K562 (cell line): ENCODE results near the gene PIK3CD. TPM values are rescaled to one million over a fixed set of nuclear protein-coding genes. Genes with fewer than 3 reads are reported as not detected.

Experiments
- ATAC-seq: fragments of 200-7000 bp; cut with Tn5 transposase; 3 replicates; pipeline ENCODE4 v1.9.1; 2020; ENCODE audit warnings: moderate library complexity
- BruUV-seq: library from RNA; stranded (reverse); fragments of 400-500 nt; replicated peaks from 2 replicates; lab custom pipeline; 2021; lab: Mats Ljungman, UMichigan
- CTCF ChIA-PET: fragments of 300-600 bp; formaldehyde crosslinking; extraction: SDS; loops from one replicate; lab custom pipeline; 2021; ENCODE audit warnings: low intra/inter-chr PET ratio; lab: Yijun Ruan, JAX
- POLR2A ChIA-PET: fragments of 300-600, 350-650 bp; sonication (Branson Sonifier 250); formaldehyde crosslinking; extraction: SDS; loops from one replicate; lab custom pipeline; 2021; ENCODE audit warnings: antibody characterized with exemption, inconsistent platforms; lab: Yijun Ruan, JAX
- DNase-seq, 4 experiments: peaks; one replicate each; pipeline versions ENCODE4 v3.0.0 to v3.0.0-alpha.2; 2011 to 2018; ENCODE audit warnings: low spot score in 3 of 4, mixed read lengths in 3 of 4; ENCODE audit errors: extremely low read depth in 1 of 4
- FAIRE-seq: peaks from 2 replicates; lab custom pipeline; 2011; peaks lifted over from hg19 to GRCh38; lab: Jason Lieb, UNC
- H2AFZ ChIP-seq: 2 replicates; pipeline ENCODE4 v1.6.0; 2011; ENCODE audit warnings: low read depth, low read length, control low read depth, inconsistent platforms
- H3K27ac ChIP-seq: fragments of 200-600 bp; 3 replicates; pipeline ENCODE4 v1.8.0; 2011; ENCODE audit warnings: low read depth, mild to moderate bottlenecking, control low read depth, inconsistent platforms, low read length, moderate library complexity, mixed read lengths; ENCODE audit errors: extremely low read depth
- H3K27me3 ChIP-seq, 2 experiments: fragments of 300-600 bp in 1 of 2; 2 replicates in 1 of 2; 3 replicates in 1 of 2; pipeline versions ENCODE4 v1.6.0 to v1.8.0; 2011; ENCODE audit warnings: inconsistent platforms in 2 of 2, low read length in 2 of 2, mild to moderate bottlenecking in 1 of 2, mixed read lengths in 1 of 2, moderate library complexity in 1 of 2; ENCODE audit not compliant: control insufficient read depth in 2 of 2, insufficient read depth in 2 of 2
- H3K36me3 ChIP-seq: fragments of 300-600 bp; 3 replicates; pipeline ENCODE4 v1.8.0; 2011; ENCODE audit warnings: mild to moderate bottlenecking, low read length, inconsistent platforms; ENCODE audit not compliant: control insufficient read depth, insufficient read depth
- H3K4me1 ChIP-seq, 2 experiments: fragments of 200-600 bp in 1 of 2; replicated peaks in 1 of 2; 2 replicates in 1 of 2; 3 replicates in 1 of 2; pipeline versions ENCODE4 v1.5.1 to v1.8.0; 2011; ENCODE audit warnings: inconsistent platforms in 2 of 2, low read length in 2 of 2, mild to moderate bottlenecking in 1 of 2, mixed read lengths in 1 of 2, moderate library complexity in 1 of 2; ENCODE audit not compliant: control insufficient read depth in 2 of 2, insufficient read depth in 2 of 2
- H3K4me2 ChIP-seq: 2 replicates; pipeline ENCODE4 v1.6.1; 2011; ENCODE audit warnings: low read length, control low read depth, inconsistent platforms, mixed read lengths; ENCODE audit not compliant: insufficient read depth
- H3K4me3 ChIP-seq: fragments of 200-600 bp; sonication (generic), shearing (Covaris generic); 2 replicates; pipeline ENCODE4 v1.5.1; 2016; ENCODE audit warnings: control low read depth, inconsistent platforms
- H3K79me2 ChIP-seq: fragments of 200-600 bp; 3 replicates; pipeline ENCODE4 v1.8.0; 2011; ENCODE audit warnings: low read length, inconsistent platforms; ENCODE audit not compliant: control insufficient read depth, insufficient read depth
- H3K9ac ChIP-seq, 2 experiments: 2 replicates each; pipeline versions ENCODE4 v1.6.0 to v1.6.1; 2011; ENCODE audit warnings: low read depth in 2 of 2, low read length in 2 of 2, control low read depth in 1 of 2, inconsistent platforms in 1 of 2, mild to moderate bottlenecking in 1 of 2, mixed read lengths in 1 of 2; ENCODE audit not compliant: insufficient read depth in 1 of 2
- H3K9me1 ChIP-seq: one replicate; pipeline ENCODE4 v1.6.0; 2011; ENCODE audit warnings: inconsistent platforms, mild to moderate bottlenecking, low read length, moderate library complexity; ENCODE audit not compliant: control insufficient read depth, insufficient read depth
- H3K9me3 ChIP-seq: replicated peaks from 2 replicates; pipeline ENCODE4 v1.5.1; 2011; ENCODE audit warnings: low read depth, low read length, inconsistent platforms; ENCODE audit not compliant: control insufficient read depth, insufficient read depth
- H4K20me1 ChIP-seq: replicated peaks from 2 replicates; pipeline ENCODE4 v1.6.1; 2011; ENCODE audit warnings: low read length, inconsistent platforms, mixed read lengths; ENCODE audit not compliant: control insufficient read depth, insufficient read depth
- ARHGAP35 ChIP-seq: fragments of 450-650 bp; IDR thresholded peaks from 2 replicates; pipeline ENCODE4 v1.6.1; 2018; ENCODE audit not compliant: partially characterized antibody
- DDX20 ChIP-seq: fragments of 450-650 bp; IDR thresholded peaks from 2 replicates; pipeline ENCODE4 v1.6.1; 2016; ENCODE audit warnings: missing genetic modification characterization, low read depth, mild to moderate bottlenecking, missing compliant biosample characterization, moderate library complexity
- GABPA ChIP-seq: fragments of 200-800 bp; sonication (Bioruptor generic); conservative IDR thresholded peaks from 2 replicates; pipeline ENCODE4 v1.6.1; 2016; ENCODE audit warnings: low read depth, missing genetic modification characterization, missing compliant biosample characterization
- HNRNPLL ChIP-seq: fragments of 200-400 bp; formaldehyde crosslinking; IDR thresholded peaks from 2 replicates; pipeline ENCODE4 v1.6.1; 2017; ENCODE audit warnings: low read length, low read depth, mild to moderate bottlenecking; ENCODE audit not compliant: poor library complexity, severe bottlenecking
- KLF13 ChIP-seq: fragments of 450-650 bp; IDR thresholded peaks from 2 replicates; pipeline ENCODE4 v1.6.1; 2016; ENCODE audit warnings: missing genetic modification characterization, low read depth, mild to moderate bottlenecking, missing compliant biosample characterization, moderate library complexity, borderline replicate concordance
- NONO ChIP-seq, 2 experiments: fragments of 200-400 bp in 1 of 2; fragments of 450-650 bp in 1 of 2; formaldehyde crosslinking in 1 of 2; IDR thresholded peaks; 2 replicates each; pipeline ENCODE4 v1.6.1; 2017; ENCODE audit warnings: low read depth in 2 of 2, mild to moderate bottlenecking in 2 of 2, moderate library complexity in 2 of 2, low read length in 1 of 2
- POLR2AphosphoS5 ChIP-seq: IDR thresholded peaks from 2 replicates; pipeline ENCODE4 v1.6.1; 2011; ENCODE audit warnings: mild to moderate bottlenecking, low read depth, low read length, moderate library complexity; ENCODE audit not compliant: control insufficient read depth, insufficient read depth
- POU5F1 ChIP-seq: fragments of 150-350 bp; IDR thresholded peaks from 2 replicates; pipeline ENCODE4 v1.6.1; 2014; ENCODE audit warnings: borderline replicate concordance, low read length, low read depth, mild to moderate bottlenecking; ENCODE audit not compliant: partially characterized antibody
- SMARCA5 ChIP-seq: fragments of 450-650 bp; IDR thresholded peaks from 2 replicates; pipeline ENCODE4 v1.6.1; 2016
- TARDBP ChIP-seq: fragments of 450-650 bp; IDR thresholded peaks from 2 replicates; pipeline ENCODE4 v1.6.1; 2016
- ZC3H8 ChIP-seq: fragments of 450-650 bp; IDR thresholded peaks from 2 replicates; pipeline ENCODE4 v1.6.1; 2017
- ZNF12 ChIP-seq: sonication (generic); formaldehyde crosslinking; IDR thresholded peaks from 2 replicates; pipeline ENCODE4 v1.4.0; 2020; ENCODE audit warnings: mild to moderate bottlenecking, missing genetic modification reagents
- ZNF311 ChIP-seq: fragments of 250-450 bp; sonication (Bioruptor Pico); IDR thresholded peaks from 2 replicates; pipeline ENCODE4 v1.4.0; 2020; ENCODE audit warnings: mild to moderate bottlenecking, moderate library complexity
- ZNF778 ChIP-seq: fragments of 450-650 bp; formaldehyde crosslinking; IDR thresholded peaks from 2 replicates; pipeline ENCODE4 v1.4.0; 2020; ENCODE audit warnings: mild to moderate bottlenecking, moderate library complexity
- WGBS: fragments of 100-300 bp; shearing (Covaris generic); methylation state at CpG from one replicate; pipeline ENCODE4 v1.1.6; 2016; ENCODE audit warnings: low coverage, mixed read lengths; ENCODE audit not compliant: insufficient coverage; ENCODE audit errors: missing lambda C conversion rate; 5-methylcytosine and 5-hydroxymethylcytosine counted together
- in situ Hi-C: fragments of 300-500 bp; cut with MboI; formaldehyde crosslinking; loops from 4 replicates; pipeline ENCODE4 v1.15.0; 2018; ENCODE audit warnings: inconsistent platforms, mixed read lengths
- intact Hi-C: fragments of 100-400 bp; cut with micrococcal nuclease; formaldehyde crosslinking; loops from 2 replicates; pipeline ENCODE4 v1.14.2; 2022
- polyA plus RNA-seq, 8 experiments: library from polyadenylated mRNA; depleted of rRNA in 4 of 8; stranded (reverse) in 5 of 8; unstranded in 3 of 8; fragments of >200 nt; fragmentation: Nextera tagmentation in 2 of 8; fragmentation: Illumina TruSeq in 1 of 8; extraction: Ambion mirVana in 2 of 8; extraction: Trizol in 1 of 8; gene quantifications; 2 replicates each; pipeline versions ENCODE4 v1.2.1 to v1.2.3, GENCODE V29; 2011 to 2014; ENCODE audit warnings: inconsistent platforms in 1 of 8, missing spikeins in 1 of 8
- total RNA-seq, 7 experiments: library from RNA; depleted of rRNA in 6 of 7; stranded (reverse); fragments of >200 nt in 6 of 7; fragmentation: Illumina TruSeq in 2 of 7; extraction: Trizol in 2 of 7; gene quantifications; 2 replicates each; pipeline versions ENCODE4 v1.2.1 to v1.2.3, GENCODE V29; 2011 to 2021; ENCODE audit warnings: low replicate concordance in 1 of 7
- TF ChIP-seq, protein P1 (sequence below), 2 experiments: fragments of 250-450 bp in 1 of 2; fragments of 450-650 bp in 1 of 2; sonication (Bioruptor Pico) in 1 of 2; IDR thresholded peaks; 2 replicates each; pipeline versions ENCODE4 v1.6.1 to v1.8.0; 2016 to 2021; ENCODE audit warnings: mild to moderate bottlenecking in 2 of 2, moderate library complexity in 2 of 2, missing compliant biosample characterization in 1 of 2, missing genetic modification characterization in 1 of 2
- TF ChIP-seq, protein P2 (sequence below): sonication (generic); formaldehyde crosslinking; IDR thresholded peaks from 2 replicates; pipeline ENCODE4 v1.8.0; 2022; ENCODE audit warnings: missing genetic modification reagents, mild to moderate bottlenecking, moderate library complexity, borderline replicate concordance
- TF ChIP-seq, protein P3 (sequence below): fragments of 450-650 bp; formaldehyde crosslinking; IDR thresholded peaks from 2 replicates; pipeline ENCODE4 v1.4.0; 2022; ENCODE audit warnings: missing genetic modification characterization

Gene PIK3CD
- total and polyA plus RNA-seq, 9 of the 15 experiments (the other 6 are each of a cell fraction or from before 2014, with no cell fraction given): 1.8 to 20.8 (median 7.2) TPM

DNA sequence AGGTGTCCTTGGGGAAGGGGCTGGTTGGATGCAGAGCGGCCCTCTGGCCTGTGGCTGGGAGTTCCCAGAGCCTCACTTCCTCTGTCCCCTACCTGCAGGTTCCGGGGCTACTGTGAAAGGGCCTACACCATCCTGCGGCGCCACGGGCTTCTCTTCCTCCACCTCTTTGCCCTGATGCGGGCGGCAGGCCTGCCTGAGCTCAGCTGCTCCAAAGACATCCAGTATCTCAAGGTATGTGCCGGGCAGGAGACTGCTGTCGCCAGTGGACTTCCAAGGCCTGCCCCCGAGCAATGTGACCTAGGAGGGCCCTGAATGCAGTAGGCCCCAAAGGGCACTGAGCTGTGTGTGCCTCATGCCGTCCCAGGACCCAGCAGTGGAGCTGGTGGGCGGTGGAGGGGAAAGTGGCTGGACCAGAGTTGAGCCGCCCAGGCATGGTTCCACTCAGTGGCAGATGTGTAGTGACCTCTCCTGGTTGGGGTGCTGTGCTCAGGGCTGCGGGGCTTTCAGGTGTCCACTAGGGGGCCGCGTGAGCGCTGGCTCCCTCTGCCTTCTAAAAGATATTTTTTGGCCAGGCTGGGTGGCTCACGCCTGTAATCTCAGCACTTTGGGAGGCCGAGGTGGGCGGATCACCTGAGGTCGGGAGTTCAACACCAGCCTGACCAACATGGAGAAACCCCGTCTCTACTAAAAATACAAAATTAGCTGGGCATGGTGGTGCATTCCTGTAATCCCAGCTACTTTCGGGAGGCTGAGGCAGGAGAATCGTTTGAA, 73.4 kb downstream of the PIK3CD start:
- intact Hi-C loops (loop anchor here (1.0 to 5.0 kb wide), 2 partner anchors 98 to 142 kb away; no protein-coding TSS in a partner anchor), in situ Hi-C loops (no loop called here)
- Histone ChIP-seq H3K79me2 (no peaks in the 10 kb centered on the region), H3K4me2 (no peak overlapping the region), H3K9ac (peak overlapping the region in 1 of 2 experiments; percentile 81; a peak in 2 of 4 replicates), H3K4me3 (no peak overlapping the region), H3K4me1 (peaks cover 7 to 43% of the 10 kb centered on the region in 2 experiments), H3K27ac (no peak overlapping the region), H3K36me3 (peaks cover 68% of the 10 kb centered on the region; the same call in 2 of the 3 replicates), H3K9me1 (peaks cover 3% of the 10 kb centered on the region), H3K27me3 (no peaks in the 10 kb centered on the region), H3K9me3 (no peaks in the 10 kb centered on the region), H2AFZ (no peak overlapping the region), H4K20me1 (no peaks in the 10 kb centered on the region)
- no TSS peak for BruUV-seq
- POLR2A ChIA-PET: no interaction called here
- DNase-seq (peak; percentile 86 to 91 (median 88)), ATAC-seq (peak; percentile 96), FAIRE-seq (peak; percentile 91)
- CTCF ChIA-PET: interaction anchor here (0.6 to 3.6 kb wide), 2 partner anchors 98 to 143 kb away, joined by 3 to 66 read pairs; no protein-coding TSS in a partner anchor
- 48% methylated on average over 24 of the region's 24 CpGs for WGBS
- TF ChIP-seq NONO (IDR thresholded peaks at IDR 0.05; ENCODE audit: low read depth in 2 of 2, low read length in 1 of 2) (0 out of 4 replicates have a peak, but pooled peaks of 1 of the 2 experiments have one; percentile 30), ARHGAP35 (no peak), GABPA (no peak), KLF13 (0 out of 2 replicates have a peak, but pooled peaks have one; percentile 20), TARDBP (0 out of 2 replicates have a peak, but pooled peaks have one; percentile 30), ZNF311 (no peak), ZNF778 (CRISPR knock-in tag) (no peak), ZNF12 (no peak), POLR2AphosphoS5 (no peak), HNRNPLL (no peak), ZC3H8 (no peak), POU5F1 (no peak), DDX20 (tag) (no peak), SMARCA5 (0 out of 2 replicates have a peak, but pooled peaks have one; percentile 8)
- TF ChIP-seq, protein P1, sequence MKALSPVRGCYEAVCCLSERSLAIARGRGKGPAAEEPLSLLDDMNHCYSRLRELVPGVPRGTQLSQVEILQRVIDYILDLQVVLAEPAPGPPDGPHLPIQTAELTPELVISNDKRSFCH (CRISPR knock-in tag; IDR thresholded peaks at IDR 0.05): no peak
- TF ChIP-seq, protein P1 (tag; IDR thresholded peaks at IDR 0.05): no peak
- TF ChIP-seq, protein P2, sequence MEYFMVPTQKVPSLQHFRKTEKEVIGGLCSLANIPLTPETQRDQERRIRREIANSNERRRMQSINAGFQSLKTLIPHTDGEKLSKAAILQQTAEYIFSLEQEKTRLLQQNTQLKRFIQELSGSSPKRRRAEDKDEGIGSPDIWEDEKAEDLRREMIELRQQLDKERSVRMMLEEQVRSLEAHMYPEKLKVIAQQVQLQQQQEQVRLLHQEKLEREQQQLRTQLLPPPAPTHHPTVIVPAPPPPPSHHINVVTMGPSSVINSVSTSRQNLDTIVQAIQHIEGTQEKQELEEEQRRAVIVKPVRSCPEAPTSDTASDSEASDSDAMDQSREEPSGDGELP (CRISPR knock-in tag): peak; percentile 66; the same call in 1 of the 2 replicates
- TF ChIP-seq, protein P3, sequence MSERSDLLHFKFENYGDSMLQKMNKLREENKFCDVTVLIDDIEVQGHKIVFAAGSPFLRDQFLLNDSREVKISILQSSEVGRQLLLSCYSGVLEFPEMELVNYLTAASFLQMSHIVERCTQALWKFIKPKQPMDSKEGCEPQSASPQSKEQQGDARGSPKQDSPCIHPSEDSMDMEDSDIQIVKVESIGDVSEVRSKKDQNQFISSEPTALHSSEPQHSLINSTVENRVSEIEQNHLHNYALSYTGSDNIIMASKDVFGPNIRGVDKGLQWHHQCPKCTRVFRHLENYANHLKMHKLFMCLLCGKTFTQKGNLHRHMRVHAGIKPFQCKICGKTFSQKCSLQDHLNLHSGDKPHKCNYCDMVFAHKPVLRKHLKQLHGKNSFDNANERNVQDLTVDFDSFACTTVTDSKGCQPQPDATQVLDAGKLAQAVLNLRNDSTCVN (CRISPR knock-in tag): no peak
